Stimulated activated CD8-positive, alpha-beta memory T cell treated with anti-CD3 and anti-CD28 coated beads, Interleukin-12 subunit alpha, Interleukin-12 subunit beta, amount 100 ng/mL, for 24 hours (primary cell): ENCODE data around the gene DMD.
"Not testable (repeated sequence)": the region's sequence is repeated elsewhere in the genome, so short reads cannot be mapped to it uniquely, and the experiment has no call there.

Experiments used
- DNase-seq: peaks from one replicate; pipeline ENCODE4 v3.0.0-alpha.2; 2020; ENCODE audit errors: extremely low read depth

Gene DMD

DNA sequence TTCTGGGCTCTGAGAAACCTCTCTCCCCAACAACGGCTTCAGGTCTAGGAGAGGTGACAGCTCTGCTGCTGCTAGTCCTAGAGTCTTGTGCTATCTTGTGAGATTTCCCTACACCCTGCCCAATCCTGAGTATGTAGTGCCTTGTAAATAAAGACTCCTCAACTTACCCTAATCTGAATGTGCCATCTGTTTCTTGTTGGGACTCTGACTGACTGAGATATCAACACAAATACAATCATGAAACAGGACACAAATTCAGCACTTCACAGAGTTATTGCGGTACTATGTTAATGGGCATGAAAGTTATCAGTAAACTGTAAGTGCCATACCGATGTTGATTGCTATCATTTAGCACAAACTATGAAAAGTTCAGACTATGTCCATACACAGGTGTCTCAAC lies 1610.5 kb downstream of the DMD start:
- DNase-seq: no peak

- DNase-seq: no peak
Observed at GRCh38 chrX:31593353-31593752, 1618.0 kb downstream of the DMD start.

DNA sequence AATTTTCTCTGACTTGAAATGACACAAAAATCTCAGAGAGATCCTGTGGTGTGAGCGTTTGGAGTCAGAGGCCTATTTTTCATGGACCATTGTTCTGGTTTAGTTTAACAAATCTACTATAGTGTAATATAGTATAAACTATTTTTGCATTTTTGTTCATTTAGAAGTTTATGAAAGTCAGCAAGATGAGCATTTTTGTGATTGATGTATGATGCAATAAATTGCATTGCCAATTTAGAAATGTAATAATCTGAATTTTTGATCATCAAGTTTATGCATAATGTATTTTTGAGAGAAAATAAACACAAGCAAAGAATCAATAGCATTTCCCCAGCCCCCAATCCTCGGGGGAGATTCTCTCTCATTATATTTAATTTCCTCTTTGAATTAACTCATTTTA lies 1620.0 kb downstream of the DMD start:
- DNase-seq: no peak

GRCh38 chrX:31590581-31591114 lies 1620.7 kb downstream of the DMD start:
- DNase-seq: no peak

GRCh38 chrX:31589503-31589902 lies 1621.8 kb downstream of the DMD start:
- DNase-seq: no peak

GRCh38 chrX:31588355-31588754 lies 1623.0 kb downstream of the DMD start:
- no peak for DNase-seq

GRCh38 chrX:31583892-31584291 lies 1627.5 kb downstream of the DMD start:
- not testable (repeated sequence) for DNase-seq

DNA sequence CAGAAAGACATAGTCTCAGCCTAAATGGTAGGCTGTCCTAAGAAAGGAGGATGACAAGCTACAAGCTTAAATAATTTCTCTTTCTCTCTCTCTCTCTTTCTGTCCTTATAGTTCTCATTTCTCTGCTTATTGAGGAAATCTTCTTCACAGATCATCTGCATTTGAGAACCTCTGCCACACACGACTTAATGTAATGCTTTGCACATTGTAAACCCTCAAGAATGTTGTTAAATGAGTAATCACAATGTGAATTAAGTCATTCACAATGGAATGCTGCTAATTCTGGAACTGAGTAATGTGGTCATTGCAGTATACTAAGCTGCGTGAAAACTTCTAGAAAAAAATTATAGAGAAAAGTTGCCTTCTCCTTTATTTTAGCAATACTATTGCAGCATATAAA lies 1630.6 kb downstream of the DMD start:
- no peak for DNase-seq

DNA sequence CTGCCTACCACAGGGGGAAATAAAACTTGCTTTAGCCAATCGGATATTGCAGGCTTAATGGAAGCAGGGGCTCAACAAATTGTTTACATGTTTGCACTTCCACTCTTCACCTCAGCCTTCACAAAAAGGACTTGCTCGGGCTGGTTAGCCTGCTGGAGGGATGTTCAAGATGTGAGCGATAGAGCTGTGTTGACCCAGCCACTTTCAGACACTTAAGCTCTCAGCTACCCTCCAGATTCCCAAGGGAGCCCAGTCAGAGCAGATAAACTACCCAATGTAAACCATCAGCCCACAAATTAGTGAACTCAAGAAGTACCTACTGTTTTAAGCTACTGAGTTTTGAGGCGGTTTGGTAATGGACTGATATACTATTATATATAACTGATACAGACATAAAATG lies 1631.1 kb downstream of the DMD start:
- DNase-seq: no peak

GRCh38 chrX:31572360-31572759 lies 1639.0 kb downstream of the DMD start:
- no peak for DNase-seq

DNA sequence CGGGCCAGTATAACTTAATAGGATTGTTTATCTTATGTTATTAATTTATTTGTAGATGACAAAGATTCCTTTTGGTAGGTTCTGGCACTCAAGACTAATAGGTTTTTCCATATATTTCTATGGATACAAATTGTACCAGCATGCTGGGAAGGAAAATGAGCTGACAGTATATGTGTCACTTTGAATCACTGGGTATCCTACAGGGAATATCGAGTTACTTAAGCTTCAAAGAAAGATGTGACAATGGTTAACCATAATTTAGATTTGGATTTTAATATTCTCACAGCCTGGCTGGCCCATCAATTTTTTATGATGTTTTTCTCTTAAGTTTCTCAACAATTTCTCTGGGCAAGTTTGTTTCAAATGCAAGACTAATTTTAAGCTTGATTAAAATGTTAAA lies 1640.7 kb downstream of the DMD start:
- no peak for DNase-seq

DNA sequence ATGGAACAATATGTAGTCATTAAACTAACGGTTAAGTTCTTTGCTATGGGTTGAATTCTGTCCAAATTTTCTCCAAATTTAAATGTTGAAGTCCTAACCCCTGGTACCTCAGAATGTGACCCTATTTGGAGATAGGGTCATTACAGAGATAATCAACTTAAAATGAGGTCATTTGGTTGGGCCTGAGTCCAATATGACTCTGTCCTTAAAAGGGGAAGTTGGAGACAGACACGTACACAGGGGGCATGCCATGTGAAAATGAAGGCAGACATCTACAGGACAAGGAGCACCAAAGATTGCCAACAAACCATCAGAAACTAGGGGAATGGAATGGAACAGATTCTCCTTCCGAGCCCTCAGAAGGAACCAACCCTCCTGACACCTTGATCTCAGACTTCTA lies 1647.6 kb downstream of the DMD start:
- DNase-seq: no peak

- DNase-seq: no peak
Observed at GRCh38 chrX:31555506-31555905, 1655.8 kb downstream of the DMD start.

DNA sequence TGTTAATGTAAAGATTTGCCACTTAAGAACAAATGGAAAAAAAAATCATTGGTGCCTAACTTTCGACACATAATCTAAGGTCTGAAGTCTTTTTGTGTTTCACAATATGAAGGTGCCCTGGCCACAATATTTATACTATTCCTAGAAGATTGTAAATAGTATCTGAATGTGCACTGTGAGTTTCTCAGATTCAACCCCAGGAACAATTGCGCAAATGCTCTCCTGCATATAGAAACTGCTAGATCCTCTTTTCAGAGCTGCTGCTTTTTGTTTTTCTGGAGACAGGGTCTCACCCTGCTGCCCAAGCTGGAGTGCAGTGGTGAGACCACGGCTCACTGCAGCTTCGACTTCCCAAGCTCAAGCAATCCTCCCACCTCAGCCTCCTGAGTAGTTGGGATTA lies 1659.4 kb downstream of the DMD start:
- no peak for DNase-seq

DNA sequence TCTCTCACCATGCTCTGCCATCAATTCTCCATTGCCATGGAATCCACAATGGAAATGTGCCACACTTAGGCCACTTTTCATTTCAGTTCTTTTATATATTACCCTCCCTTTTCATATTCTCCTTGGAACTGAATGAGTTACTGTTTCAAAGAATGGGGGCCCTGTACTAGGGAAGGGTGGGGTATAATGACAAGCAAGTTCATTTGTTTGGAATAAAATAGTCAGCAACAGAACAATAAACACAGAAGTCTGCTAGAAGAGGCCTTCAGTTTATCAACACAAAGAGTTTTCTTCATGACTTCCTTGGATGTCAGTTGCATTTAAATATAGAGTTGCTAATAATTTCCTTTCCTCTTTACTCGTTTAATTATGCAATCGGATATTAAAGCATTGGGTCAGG lies 1661.2 kb downstream of the DMD start:
- DNase-seq: no peak

DNA sequence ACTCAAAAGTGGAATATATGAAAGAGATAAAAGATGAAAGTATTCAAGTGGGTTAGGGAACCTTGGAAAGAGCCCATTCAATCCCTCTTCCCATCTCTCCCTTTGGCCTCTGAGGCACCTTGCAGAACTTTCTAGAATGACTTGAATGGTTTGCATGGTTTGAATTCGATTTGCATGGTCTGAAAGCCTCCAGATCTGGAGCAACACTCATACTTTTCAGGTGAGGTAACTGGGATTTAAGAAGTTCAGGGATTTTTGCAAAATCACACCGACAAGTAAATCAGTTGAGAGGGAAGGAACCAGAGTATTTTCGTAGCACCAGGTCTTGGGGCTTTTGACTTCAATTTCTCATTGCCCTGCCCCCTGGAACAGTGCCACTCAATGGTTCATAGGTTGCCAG lies 1663.5 kb downstream of the DMD start:
- no peak for DNase-seq

DNA sequence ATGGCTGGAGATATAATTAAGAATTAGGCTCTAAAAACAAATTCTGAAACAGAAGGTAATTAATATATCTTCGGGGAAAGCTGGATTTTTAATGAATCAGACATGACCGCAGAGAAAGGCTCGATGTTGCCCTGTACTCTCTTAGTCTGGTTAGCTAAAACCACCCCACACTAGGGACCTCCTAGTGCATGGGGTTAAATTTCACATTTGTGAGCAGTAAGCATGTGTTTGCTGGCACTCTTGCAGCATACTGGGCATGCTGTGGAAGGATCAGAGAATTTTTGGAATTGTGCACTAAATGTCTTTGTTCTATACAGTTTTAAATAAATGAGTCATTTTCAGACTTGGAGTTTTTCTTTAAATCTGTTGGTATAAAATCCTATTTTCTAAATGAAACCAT lies 1663.9 kb downstream of the DMD start:
- DNase-seq: no peak

GRCh38 chrX:31546126-31546525 lies 1665.2 kb downstream of the DMD start:
- no peak for DNase-seq

DNA sequence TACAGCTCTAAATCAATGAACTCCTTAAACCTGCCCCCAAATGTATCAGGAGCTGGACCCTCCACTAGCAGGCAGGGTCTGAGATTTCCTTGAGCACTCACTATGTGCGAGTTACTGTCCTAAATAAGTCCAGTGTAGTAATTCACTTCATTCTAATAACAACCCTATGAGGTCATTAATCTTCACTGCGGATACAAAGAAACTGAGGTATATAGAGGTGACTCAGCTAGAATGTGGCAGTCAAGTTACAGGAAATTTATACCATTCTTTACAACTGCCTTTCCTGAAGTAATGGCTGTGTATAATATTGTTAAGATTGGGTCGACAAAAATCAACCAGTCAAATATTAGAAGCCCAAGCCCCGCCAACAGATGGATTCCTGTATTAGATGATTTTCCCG lies 1665.6 kb downstream of the DMD start:
- no peak for DNase-seq

DNA sequence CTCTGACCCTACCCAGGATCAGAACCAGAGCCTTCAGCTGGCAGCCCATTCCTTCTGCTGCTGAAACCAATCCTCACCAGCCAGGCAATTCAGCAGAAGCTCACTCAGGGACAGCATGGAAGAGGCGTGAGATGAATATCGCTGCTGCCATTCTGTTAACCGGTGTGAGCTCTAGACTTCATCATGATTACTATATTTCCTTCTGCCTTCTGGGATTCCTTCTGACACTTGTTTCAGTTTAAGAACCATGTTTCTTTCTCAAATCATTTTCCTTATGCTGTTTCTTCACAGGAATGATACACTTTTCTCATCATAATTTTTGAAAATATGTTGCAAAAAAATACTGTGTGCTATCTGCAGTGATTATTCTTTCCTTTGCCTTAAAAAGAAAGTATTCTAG lies 1666.2 kb downstream of the DMD start:
- DNase-seq: no peak

DNA sequence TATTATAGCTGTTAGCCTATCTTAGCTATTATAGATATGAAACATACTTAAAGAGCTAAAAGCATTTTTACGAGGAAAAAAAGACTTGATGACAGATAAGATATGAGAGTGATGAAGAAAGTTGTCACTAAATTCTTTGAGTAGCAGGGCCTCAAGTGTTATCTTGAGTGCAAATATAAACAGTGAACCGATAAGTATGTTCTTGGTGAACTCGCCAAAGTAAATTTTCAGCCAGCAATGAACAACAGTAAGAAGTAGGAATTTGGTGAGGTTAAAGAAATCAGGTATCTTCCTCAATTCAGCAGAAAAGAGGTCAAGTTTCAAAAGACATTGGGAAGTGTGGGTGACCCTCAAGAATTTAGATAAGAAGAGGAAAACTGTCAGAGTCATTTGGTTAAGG lies 1667.7 kb downstream of the DMD start:
- no peak for DNase-seq

DNA sequence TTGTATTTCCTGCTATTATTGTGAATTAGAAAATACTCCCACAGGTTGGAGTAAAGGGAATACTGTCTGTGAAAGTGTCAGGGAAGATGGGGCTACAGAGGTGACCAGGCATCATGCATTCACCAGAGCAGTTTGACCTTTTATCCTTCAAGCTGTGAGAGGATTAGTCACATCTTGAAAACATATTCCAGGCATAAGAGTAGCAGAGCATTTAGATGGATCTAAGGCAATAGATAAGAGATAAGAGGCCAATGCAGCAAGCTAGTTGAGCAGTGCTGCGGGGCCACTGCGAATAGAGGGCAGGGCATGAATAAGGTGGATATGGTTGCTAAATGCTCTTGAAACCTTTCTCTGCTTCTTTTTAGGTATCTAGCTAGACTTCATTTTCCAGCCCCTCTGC lies 1668.8 kb downstream of the DMD start:
- DNase-seq: no peak

DNA sequence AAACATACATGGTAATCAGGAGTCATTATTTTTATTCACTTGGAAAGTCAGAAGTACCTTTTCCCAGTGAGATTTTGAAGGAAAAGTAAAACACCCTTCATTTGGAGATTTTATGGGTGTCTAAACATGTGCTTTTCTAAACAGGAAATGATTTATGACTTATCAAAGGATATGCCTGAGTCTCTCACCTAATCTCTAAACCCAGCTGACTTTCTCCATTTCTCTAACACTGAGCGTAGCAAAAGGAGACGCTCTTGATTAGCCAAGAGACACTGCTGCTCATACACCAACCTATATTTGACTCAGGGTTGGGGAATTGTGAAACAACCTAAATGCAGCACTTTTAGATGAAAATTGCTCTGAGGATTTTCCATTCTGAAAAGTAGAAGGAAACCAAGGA lies 1671.0 kb downstream of the DMD start:
- DNase-seq: no peak

DNA sequence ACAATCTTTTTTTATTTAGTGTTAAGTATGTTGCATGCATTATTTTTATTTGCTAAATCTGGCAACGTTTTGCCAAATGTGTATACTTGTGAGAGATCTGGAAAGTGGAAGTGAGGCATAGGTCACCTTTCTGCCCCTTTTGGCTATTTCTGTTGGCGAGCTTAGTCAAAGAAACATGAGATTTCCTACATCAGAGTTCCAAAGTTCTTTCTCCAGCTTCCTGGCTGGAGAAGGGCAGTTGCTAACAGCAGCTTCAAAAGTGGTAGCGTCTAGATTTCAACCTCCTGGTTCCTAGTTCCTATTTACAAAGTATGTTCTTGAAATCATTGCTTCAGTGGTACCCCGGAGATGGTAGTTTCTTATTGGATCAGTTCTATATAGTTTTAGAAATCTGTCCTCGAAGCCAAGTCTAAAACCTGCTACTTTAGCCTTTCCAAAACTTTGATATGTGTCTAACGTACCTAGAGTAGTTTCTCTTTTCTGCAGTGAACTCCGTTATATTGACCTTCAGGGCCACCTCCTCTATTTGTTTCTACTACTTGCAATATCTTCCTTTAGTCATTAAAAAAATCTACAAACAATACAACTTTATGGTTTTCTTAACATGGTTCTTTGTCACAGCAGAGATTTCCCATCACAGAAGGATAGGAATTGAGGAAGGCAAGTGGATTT lies 1683.8 kb downstream of the DMD start:
- no peak for DNase-seq
